RKO (cell line): Measurements from ENCODE around the gene KLK6.

Experiments
- DNase-seq: peaks from one replicate; pipeline ENCODE4 v3.0.0-alpha.2; 2016; ENCODE audit warnings: low spot score

The KLK6 gene

GRCh38 chr19:50952910-50953309 is 16.5 kb downstream of the KLK6 start, which contains the start of gene KLK5:
Gene KLK5 (minus strand): TSS chr19:50953038. CDS start chr19:50952657, 381 bp downstream.
- DNase-seq = no peak

DNA sequence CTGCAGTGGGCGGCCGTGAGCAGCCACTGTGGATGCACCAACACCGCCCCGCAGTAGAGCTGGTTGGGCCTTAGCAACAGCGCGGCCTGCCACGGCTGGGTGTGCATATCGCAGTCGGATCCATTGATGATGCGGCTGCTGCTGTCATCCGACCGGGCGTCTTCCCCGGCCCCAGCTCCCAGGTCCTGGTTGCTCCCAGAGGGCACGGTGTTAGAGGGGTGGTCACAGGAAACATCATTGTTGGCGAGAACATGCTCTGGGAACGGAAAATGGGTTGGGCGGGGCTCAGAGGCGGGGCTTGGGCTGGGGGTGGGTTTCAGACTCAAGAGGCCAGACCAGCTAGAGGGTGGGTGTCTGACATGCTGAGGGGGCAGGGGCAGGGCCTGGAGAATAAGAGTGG is 19.5 kb downstream of the KLK6 start:
- DNase-seq = no peak

- DNase-seq = no peak
Measured at GRCh38 chr19:50947123-50947522, 22.3 kb downstream of the KLK6 start.

DNA sequence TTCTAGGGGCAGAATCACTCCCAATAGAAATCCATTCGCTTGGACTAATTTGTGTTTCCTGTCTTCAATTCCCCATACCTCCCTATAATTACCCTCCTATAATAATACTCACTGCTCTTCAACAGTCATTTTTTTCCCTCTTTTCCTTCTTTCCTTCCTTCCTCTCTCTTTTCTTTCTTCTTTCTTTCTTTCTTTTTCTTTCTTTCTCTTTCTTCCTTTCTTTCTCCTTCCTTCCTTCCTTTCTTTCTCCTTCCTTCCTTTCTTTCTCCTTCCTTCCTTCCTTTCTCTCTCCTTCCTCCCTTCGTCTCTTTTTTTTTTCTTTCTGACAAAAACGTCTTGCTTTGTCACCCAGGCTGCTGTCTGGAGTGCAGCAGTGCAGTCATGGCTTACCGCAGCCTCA is 24.6 kb downstream of the KLK6 start:
- no peak for DNase-seq

GRCh38 chr19:50943074-50943828 is 26.1 kb downstream of the KLK6 start:
- DNase-seq = no peak

DNA sequence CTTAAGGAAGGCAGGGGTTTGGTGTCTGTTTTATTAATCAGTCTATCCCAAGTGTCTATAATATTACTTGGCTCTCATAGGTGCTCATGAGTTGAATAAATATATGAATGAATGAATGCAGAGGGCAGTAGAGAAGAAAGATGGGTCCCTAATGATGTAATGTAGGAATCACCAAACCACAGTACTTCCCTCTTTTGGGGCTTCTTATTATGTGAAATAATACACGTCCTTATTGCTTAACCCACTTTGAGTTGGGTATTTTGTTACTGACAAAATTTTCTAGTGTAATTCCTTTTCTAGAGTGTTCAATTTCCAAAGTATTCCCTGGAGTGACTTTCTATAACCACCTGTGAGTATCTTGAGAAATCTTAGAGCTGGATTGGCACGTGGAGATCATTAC is 29.8 kb downstream of the KLK6 start:
- no peak for DNase-seq

- DNase-seq = peak; percentile 38
Measured at GRCh38 chr19:50933640-50934039, 35.8 kb downstream of the KLK6 start.

GRCh38 chr19:50932690-50933083 is 36.7 kb downstream of the KLK6 start:
- DNase-seq = no peak

- no peak for DNase-seq
Measured at GRCh38 chr19:50932018-50932689, 37.2 kb downstream of the KLK6 start.

- no peak for DNase-seq
Measured at GRCh38 chr19:50931023-50931422, 38.4 kb downstream of the KLK6 start.

GRCh38 chr19:50928831-50929230 is 40.6 kb downstream of the KLK6 start:
- no peak for DNase-seq

GRCh38 chr19:50926144-50926543 is 43.2 kb downstream of the KLK6 start:
- DNase-seq = no peak

- peak; percentile 74 for DNase-seq
Measured at GRCh38 chr19:50925734-50926133, 43.7 kb downstream of the KLK6 start.

- no peak for DNase-seq
Measured at GRCh38 chr19:50924586-50924985, 44.8 kb downstream of the KLK6 start.

- peak; percentile 88 for DNase-seq
Measured at GRCh38 chr19:50922317-50922853, 47.0 kb downstream of the KLK6 start.

GRCh38 chr19:50921426-50922316 is 47.7 kb downstream of the KLK6 start:
- DNase-seq = no peak

DNA sequence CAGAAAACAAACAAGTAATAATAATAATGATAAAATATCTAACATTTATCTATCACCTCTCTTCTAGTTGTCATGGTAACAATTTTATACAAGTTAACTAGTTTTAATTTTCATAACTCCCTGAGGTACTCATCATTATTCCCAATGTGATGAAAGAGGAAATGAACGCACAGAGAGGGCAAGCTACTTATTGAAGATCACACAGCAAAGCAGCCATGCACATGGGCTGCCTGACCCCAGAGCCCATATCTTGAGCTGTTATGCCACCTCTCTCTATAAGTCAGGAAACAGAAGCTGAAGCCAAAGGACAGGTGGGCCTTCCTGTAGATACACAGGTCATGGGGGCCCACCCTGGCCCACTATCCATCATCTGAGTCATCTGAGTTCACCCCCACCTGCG is 53.3 kb downstream of the KLK6 start:
- no peak for DNase-seq

DNA sequence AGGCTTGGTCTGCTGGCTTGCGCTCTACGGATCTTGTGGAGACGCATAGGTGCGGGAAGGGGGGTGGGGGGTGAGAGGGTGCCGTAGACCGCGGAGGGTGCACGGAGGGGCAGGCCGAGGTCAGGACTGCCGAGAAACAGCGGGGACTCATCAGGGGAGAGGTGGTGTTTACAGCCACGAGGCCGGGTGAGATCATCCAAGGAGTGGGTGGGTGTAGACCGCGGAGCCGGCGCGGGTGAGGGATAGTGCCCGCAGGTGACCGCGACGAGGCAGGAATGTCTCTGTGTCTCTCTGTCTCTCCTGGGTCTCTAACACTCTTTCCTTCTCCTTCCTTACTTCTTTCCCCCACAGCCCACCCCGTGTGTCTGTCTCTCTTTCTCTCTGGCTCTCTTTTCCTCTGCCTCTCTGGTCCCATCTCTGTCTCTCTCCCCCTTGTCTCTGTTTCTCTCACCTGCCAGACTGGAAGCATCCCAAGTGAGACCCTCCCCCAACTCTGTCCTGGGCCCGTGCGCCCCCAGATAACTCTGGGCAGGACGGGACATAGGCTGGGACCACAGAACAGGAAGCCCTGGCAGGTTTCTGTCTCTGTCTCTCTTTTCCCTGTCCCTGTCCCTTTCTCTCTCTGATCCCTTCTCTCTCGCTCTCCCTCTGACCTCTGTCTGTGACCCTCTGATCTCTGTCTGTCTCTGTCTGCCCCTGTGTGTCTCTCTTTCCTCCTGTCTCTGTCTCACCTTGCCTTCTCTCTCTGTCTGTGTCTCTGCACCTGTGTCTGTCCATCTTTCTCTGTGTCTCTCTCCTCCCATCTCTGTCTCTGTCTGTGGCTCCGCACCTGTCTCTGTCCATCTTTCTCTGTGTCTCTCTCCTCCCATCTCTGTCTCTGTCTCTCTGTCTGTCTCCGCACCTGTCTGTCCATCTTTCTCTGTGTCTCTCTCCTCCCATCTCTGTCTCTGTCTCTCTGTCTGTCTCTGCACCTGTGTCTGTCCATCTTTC is 56.4 kb downstream of the KLK6 start:
- DNase-seq = no peak

GRCh38 chr19:50912102-50912599 is 57.2 kb downstream of the KLK6 start:
- no peak for DNase-seq

- DNase-seq = no peak
Measured at GRCh38 chr19:50911206-50912101, 57.9 kb downstream of the KLK6 start, which contains the start of gene KLK4. Gene KLK4 (minus strand): TSS chr19:50911395. CDS start chr19:50910738, 657 bp downstream.
